HG03139 (cell line): ENCODE measurements around the gene PBX3.
A peak's percentile ranks its signal among the peaks of the same experiment; 100 is the strongest.

Experiments used
- ATAC-seq: cut with Tn5 transposase; IDR thresholded peaks from one replicate; pipeline ENCODE4 v1.9.1; 2021; ENCODE audit not compliant: unreplicated experiment

Gene PBX3

GRCh38 chr9:125856331-125856730 is 109.2 kb downstream of the PBX3 start:
- ATAC-seq, result no peak

DNA sequence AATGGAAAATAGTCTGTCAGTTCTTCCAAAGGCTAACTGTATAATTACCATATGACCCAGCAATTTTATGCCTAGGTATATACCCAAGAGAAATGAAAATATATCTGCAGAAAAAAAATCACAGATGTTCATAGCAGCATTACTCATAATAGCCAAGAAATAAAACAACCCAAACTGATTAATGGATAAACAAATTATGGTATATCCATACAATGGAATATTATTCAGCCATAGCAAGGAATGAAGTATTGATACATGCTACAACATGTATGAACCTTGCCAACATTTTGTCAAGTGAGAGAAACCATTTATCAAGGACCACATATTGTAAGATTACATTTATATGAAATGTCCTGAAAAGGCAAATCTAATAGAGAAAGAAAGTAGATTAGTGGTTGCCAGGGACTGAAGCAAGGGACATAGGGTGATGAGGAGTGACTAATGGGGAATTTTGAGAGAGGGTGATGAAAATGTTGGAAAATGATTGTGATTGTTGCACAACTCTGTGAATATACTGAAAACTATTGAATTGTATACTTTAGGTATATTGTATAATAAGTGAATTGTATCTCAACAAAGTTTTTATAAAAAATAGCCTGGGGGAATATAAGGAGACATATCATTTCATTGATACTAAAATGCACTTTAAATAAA is 114.4 kb downstream of the PBX3 start:
- no peak for ATAC-seq

- ATAC-seq, result no peak
Measured at GRCh38 chr9:125863923-125864322, 116.8 kb downstream of the PBX3 start.

DNA sequence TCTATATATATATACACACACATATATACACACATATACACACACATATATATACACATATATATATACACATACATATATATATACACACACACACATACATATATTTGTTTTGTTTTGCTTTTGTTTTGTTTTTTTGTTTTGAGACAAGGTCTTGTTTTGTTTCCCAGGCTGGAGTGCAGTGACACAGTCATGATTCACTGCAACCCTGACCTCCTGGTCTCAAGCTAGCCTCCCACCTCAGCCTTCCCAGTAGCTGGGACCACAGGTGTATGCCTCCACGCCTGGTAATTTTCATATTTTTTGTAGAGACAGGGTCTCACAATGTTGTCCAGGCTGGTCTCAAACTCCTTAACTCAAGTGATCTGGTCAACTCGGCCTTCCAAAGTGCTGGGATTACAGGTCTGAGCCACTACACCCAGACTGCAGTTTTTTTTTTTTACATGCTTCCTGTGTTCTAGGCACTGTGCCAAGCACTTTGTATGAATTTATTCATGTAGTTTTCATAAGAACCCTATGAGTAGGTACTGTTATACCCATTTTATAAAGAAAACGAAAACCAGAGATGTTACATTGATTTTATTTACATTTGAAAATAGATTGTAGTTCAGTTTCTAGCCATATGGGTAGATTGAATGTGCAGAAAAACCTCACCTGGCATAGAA is 120.7 kb downstream of the PBX3 start:
- ATAC-seq, result no peak

- ATAC-seq, result no peak
Measured at GRCh38 chr9:125878164-125878631, 131.0 kb downstream of the PBX3 start.

DNA sequence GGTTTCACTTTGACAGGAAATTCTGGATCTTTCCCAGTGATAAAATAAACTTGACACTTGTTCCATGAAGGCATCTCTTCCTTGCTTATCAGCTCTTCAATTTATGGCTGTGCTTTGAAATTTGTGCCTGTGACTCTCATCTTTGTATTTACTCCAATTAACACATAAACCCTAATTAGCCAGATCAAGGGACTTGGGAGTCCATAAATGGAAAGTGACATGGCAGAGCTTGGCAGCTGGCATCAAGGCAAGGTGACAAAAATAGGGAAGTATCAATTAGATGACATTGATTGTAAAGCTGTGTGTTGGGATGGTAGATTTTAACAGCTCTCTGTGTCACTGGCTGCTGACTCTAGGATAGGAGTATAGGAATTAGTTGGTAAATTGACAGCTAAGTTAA is 133.9 kb downstream of the PBX3 start:
- ATAC-seq, result no peak

- ATAC-seq, result no peak
Measured at GRCh38 chr9:125883565-125884217, 136.5 kb downstream of the PBX3 start.

GRCh38 chr9:125884218-125884595 is 137.0 kb downstream of the PBX3 start:
- ATAC-seq, result no peak

DNA sequence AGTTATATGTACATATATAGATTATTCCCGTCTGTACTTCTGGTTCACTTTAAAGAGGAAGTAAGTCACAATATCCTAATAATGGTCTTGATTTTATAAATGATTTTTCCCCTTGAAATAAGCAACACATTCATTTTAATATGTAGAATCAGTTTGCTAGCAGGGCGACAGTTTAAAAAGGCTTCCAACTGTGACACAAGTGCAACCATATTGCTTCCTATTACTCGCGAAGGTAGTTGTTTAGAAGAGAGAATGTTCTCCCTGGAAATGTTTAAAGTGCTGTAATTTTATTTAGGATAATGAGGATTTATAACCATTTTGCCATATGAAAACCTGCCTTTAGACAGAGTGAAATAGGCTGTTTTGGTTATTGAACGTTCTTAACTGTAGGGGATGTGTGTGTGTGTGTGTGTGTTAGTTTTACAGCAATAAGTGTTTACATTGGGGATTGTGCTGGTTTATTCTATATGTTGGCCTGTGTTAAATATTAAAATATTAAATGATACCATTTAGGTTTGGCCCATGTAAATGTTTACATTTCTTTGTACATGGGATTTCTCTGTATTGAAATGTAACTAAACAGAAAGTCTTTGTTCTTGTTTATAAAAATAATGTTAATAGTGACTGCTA is 138.3 kb downstream of the PBX3 start:
- ATAC-seq, result no peak

DNA sequence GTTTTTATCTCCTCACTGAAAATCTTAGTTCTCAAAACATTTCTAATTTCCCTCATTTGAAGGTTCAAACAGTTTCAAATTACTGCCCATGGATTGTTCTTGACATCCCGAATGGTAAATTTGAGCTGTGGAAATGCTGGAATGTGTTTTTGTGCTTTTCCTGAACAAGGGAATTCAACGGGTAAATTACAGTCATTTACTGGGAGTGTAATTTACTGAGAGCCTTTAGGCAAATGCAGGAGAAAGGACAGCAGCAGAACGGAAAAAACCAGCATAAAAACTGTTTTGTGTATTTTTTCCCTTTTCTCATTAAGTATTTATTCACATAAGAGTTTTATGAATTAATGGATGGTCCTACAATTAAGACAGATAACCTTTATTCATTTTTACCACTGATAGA is 139.2 kb downstream of the PBX3 start:
- ATAC-seq, result no peak

GRCh38 chr9:125887172-125887571 is 140.0 kb downstream of the PBX3 start:
- ATAC-seq, result no peak

- no peak for ATAC-seq
Measured at GRCh38 chr9:125888211-125888610, 141.0 kb downstream of the PBX3 start.

DNA sequence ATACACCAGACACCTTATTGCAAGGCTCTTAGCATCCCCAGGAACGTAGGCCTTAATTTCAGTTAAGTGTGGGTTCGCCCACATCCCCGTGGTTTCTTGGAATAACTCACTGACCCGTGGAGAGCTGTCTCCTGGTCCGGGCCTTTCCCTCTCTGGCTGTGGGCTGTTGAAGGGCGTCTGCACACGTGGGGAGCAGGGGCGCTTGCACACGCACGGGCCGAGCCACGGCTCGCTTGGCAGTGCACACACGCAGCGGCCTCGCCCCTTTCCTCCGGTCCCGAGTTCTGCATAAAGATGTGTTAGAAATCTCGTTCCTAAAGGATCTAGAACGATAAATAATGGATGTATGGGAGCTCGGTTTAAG is 141.9 kb downstream of the PBX3 start:
- ATAC-seq, result peak; percentile 14

DNA sequence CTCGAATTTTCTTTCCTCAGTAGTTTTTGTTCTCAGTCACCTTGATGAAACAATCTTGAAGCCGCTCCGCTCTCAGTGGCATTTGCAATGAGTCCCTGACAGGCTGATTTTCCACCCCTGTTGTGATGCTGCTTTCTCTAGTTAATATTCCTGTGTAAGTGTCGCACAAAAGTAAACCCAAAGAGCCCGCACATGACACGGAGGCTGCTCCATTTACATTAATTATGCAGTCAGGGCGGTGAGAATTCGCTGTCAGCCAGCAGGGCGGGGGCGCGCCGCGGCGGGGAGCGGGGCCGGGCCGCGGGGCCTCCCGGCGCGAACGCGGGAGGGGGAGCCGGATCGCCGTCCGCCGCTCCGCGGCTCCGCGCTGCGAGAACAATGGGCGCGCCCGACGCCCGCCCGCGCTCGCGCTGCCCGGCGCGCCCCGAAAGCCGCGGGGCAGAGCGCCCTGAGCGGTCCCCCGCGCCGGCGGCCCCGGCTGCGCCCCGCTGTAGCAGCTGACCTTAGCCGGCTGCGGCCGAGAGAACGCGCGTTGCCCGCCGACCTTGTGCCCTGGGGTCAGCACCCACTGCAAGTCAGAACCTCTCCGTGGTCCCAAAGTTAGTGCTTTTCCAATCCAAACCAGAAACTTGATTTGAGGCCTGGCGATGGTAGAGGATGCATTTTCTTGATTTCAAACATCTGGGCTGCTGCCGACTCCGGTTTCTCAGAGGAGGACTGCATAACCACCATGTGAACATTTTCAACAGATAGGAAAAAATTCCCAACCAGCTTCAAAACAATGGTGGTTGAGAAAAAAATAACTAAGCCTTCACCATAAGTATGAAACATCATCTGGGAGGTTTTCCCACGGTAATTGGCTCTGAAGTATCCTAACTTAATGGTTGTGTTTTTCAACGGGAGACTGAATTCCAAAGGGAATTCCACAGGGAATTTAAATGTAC is 142.6 kb downstream of the PBX3 start:
- ATAC-seq, result peak; percentile 47

- no peak for ATAC-seq
Measured at GRCh38 chr9:125890826-125891225, 143.7 kb downstream of the PBX3 start.

DNA sequence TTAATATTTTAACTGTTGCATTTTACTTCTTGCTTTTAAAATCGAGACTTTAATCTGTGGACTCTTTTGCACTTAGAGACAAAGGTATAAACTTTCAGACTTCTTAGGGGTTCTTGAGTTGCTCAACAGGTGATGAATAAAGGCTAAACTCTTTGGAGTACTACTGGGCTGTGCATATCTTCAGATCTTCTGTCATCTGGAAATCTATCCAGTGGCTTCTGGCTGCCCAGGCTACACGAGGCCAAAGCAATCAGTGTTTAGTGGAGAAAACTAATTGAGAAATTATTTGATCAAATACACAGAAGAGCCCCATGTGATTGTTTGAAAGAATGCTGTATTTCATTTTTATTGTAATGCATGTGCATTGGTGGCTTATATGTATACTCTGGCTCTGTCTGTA is 146.1 kb downstream of the PBX3 start:
- no peak for ATAC-seq

DNA sequence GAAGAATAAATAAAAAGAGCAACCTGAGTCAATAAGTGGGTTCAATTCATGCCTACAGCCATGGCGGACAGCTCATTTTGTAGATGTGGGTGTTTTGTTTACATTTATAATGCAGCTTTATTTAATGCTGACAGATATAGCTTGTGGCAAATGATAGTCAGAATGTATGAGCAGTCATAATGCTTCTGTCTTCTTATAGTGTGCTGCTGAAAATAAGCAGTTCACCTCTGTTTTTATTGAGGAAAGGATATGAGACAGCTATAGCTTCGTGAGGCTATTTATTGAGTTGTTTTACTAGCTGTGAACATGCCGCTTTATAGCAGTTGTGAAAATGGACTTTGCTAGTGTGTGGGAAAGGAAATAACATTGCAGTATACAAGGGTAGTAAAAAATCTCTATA is 147.4 kb downstream of the PBX3 start:
- no peak for ATAC-seq

- no peak for ATAC-seq
Measured at GRCh38 chr9:125896404-125896803, 149.2 kb downstream of the PBX3 start.

DNA sequence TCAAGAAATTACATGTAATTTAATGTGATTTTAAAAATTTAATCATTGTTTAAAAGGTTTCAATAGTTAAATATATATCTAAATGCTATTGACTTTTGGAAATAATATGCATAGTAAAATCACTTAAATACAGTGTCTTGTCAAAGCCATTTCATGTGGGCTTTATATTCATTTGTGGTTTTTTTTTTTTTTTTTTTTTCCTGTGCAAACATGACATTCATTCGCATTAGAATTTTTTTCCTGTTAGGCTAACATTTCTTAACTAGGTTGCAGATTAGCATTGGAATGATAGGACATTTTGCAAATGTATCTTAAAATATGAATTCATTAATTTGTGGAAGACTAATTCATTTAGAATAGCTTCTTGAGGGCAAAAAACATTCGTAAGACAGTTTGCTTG is 149.8 kb downstream of the PBX3 start:
- ATAC-seq, result no peak

DNA sequence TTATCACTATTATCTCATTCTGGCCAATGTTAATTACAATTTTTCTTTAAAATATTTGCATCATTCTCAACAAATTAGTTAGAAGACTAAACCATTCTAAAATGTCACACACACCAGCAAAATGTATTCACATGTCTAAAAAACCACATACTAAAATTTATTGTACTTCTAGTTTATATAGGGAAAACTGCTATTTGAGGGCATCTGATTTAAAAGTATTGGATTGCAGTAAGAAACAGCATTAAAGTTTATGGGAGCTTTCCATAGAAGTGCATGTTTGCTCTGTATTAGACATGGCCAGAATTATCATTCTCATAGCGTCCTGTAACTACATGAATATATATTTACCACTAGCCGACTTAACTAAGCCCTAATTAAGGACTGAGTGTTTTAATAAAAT is 150.3 kb downstream of the PBX3 start:
- ATAC-seq, result no peak

- ATAC-seq, result no peak
Measured at GRCh38 chr9:125902214-125902613, 155.0 kb downstream of the PBX3 start.
